Measurements from ENCODE around the gene COX11.

DNA sequence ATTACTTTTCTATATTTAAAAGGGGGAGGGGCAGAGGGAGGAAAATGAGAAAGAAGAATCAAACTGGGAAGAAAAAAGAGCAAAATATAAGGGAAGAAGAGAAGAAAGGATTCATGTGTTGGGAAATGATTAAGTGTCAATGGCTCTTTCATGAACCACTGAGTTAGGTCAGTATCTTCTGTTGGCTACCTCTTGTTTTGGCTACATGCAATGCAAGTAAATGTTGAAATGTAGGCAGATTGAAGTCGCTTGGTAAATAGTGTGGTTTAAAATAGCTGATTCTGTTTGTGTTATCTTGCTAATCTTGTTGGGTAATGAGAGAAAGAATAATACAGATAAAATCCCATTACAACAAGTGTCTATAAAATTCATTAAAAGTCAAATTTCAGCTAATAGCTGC lies 27.2 kb downstream of the COX11 start:
- TF ChIP-seq POLR2A (IDR thresholded peaks at IDR 0.05) (no peak), POLR2AphosphoS5 (IDR thresholded peaks at IDR 0.05) (no peak)
- TF ChIP-seq, protein P1, sequence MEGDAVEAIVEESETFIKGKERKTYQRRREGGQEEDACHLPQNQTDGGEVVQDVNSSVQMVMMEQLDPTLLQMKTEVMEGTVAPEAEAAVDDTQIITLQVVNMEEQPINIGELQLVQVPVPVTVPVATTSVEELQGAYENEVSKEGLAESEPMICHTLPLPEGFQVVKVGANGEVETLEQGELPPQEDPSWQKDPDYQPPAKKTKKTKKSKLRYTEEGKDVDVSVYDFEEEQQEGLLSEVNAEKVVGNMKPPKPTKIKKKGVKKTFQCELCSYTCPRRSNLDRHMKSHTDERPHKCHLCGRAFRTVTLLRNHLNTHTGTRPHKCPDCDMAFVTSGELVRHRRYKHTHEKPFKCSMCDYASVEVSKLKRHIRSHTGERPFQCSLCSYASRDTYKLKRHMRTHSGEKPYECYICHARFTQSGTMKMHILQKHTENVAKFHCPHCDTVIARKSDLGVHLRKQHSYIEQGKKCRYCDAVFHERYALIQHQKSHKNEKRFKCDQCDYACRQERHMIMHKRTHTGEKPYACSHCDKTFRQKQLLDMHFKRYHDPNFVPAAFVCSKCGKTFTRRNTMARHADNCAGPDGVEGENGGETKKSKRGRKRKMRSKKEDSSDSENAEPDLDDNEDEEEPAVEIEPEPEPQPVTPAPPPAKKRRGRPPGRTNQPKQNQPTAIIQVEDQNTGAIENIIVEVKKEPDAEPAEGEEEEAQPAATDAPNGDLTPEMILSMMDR (IDR thresholded peaks at IDR 0.05): no peak

Measured in transverse colon (tissue), 4 donors.